Right cardiac atrium (tissue), 5 donors: ENCODE measurements around the gene PLAU. TPM values are rescaled to one million over a fixed set of nuclear protein-coding genes. Genes with fewer than 3 reads are reported as not detected.

Experiments
- ATAC-seq, 2 donors: fragments of 200-7000 bp; cut with Tn5 transposase; one replicate each; pipeline versions ENCODE4 v1.8.0 to v1.9.1; 2020; ENCODE audit warnings: moderate library complexity in 2 of 2, mild to moderate bottlenecking in 1 of 2
- DNase-seq, 3 donors: peaks; one replicate each; pipeline ENCODE4 v3.0.0-alpha.2; 2020
- H3K27ac ChIP-seq: one replicate; pipeline ENCODE4 v1.5.1; 2013; ENCODE audit warnings: mild to moderate bottlenecking, low read length, control low read depth, moderate library complexity
- H3K27me3 ChIP-seq: one replicate; pipeline ENCODE4 v1.6.1; 2013; ENCODE audit not compliant: control insufficient read depth, insufficient read depth
- H3K4me1 ChIP-seq: one replicate; pipeline ENCODE4 v1.6.1; 2013; ENCODE audit warnings: low read length; ENCODE audit not compliant: control insufficient read depth, insufficient read depth
- H3K4me3 ChIP-seq: one replicate; pipeline ENCODE4 v1.5.1; 2013; ENCODE audit warnings: low read length, control low read depth
- H3K9me3 ChIP-seq: one replicate; pipeline ENCODE4 v1.6.1; 2013; ENCODE audit warnings: low read length; ENCODE audit not compliant: control insufficient read depth
- WGBS: extraction: QIAGEN DNeasy Blood & Tissue Kit; methylation state at CpG from one replicate; pipeline ENCODE4 v1.1.7; 2013; 5-methylcytosine and 5-hydroxymethylcytosine counted together
- intact Hi-C, 4 donors: fragments of 100-400 bp; cut with DNase I; formaldehyde crosslinking; loops; one replicate each; pipeline versions ENCODE4 v1.11.0 to v1.14.0; 2022 to 2023
- polyA plus RNA-seq: library from polyadenylated mRNA; stranded (reverse); fragments of 200-250 nt; gene quantifications from one replicate; pipeline ENCODE4 v1.2.3, GENCODE V29; 2013
- total RNA-seq, 4 donors: library from RNA; stranded (reverse); fragmentation: NEBNext Ultra II Directional; extraction: Animal tissue kit (Norgen Biotek cat#: 25700); gene quantifications; one replicate each; pipeline ENCODE4 v1.2.1, GENCODE V29; 2021
- donor health status: healthy with polysubstance abuse.
- donor health status: DM: no; HTN: yes; CAD: no.
- donor health status: DM: no; HTN: no; CAD: no.
- donor health status: DM: no; HTN: yes; CAD: no; lungs with severe emphysema.
- donor health status: DM: yes; HTN: yes; CAD: no.

PLAU gene
- total and polyA plus RNA-seq, 5 donors: 4.8 to 7.1 (median 6.1) TPM

- intact Hi-C loops: no loop called here
- Histone ChIP-seq H3K9me3 (no peaks in the 10 kb centered on the region), H3K4me1 (peaks cover 5% of the 10 kb centered on the region)
Observed at GRCh38 chr10:73868655-73869195, 42.2 kb upstream of the PLAU start.

GRCh38 chr10:73871295-73872189 is 39.4 kb upstream of the PLAU start:
- peaks cover 5% of the 10 kb centered on the region for H3K4me1 ChIP-seq
- no peak overlapping the region for H3K27ac ChIP-seq
- peak in 1 of 3 donors; percentile 23 for DNase-seq
- intact Hi-C loops: no loop called here
- ATAC-seq: no peak
- 75% methylated on average over 8 of the region's 8 CpGs for WGBS
- H3K9me3 ChIP-seq: no peaks in the 10 kb centered on the region
- no peak overlapping the region for H3K4me3 ChIP-seq
- no peaks in the 10 kb centered on the region for H3K27me3 ChIP-seq

More at GRCh38 chr10:73868655-73869195, 42.2 kb upstream of the PLAU start:
- 81% methylated on average over 5 of the region's 5 CpGs for WGBS
- ATAC-seq: no peak
- H3K27ac ChIP-seq: no peak overlapping the region
- H3K4me3 ChIP-seq: no peak overlapping the region
- no peaks in the 10 kb centered on the region for H3K27me3 ChIP-seq
- no peak for DNase-seq

- no peak for ATAC-seq
- H3K4me3 ChIP-seq: no peak overlapping the region
- intact Hi-C loops: no loop called here
- no peak overlapping the region for H3K27ac ChIP-seq
- no peaks in the 10 kb centered on the region for H3K9me3 ChIP-seq
- H3K4me1 ChIP-seq: peaks cover 5% of the 10 kb centered on the region
- WGBS: 73% methylated on average over 5 of the region's 5 CpGs
- peak in 1 of 3 donors; percentile 21 for DNase-seq
- H3K27me3 ChIP-seq: no peaks in the 10 kb centered on the region
Observed at GRCh38 chr10:73872190-73872710, 38.7 kb upstream of the PLAU start.

GRCh38 chr10:73873142-73873837 is 37.6 kb upstream of the PLAU start:
- 43% methylated on average over 33 of the region's 33 CpGs for WGBS
- no peak overlapping the region for H3K27ac ChIP-seq
- peak overlapping the region; percentile 95 for H3K4me3 ChIP-seq
- no peaks in the 10 kb centered on the region for H3K9me3 ChIP-seq
- peak in 1 of 3 donors; percentile 37 for DNase-seq
- no peak for ATAC-seq
- intact Hi-C loops: no loop called here
- H3K4me1 ChIP-seq: no peaks in the 10 kb centered on the region
- no peaks in the 10 kb centered on the region for H3K27me3 ChIP-seq

GRCh38 chr10:73873838-73874215 is 37.1 kb upstream of the PLAU start:
- no peak for DNase-seq
- Histone ChIP-seq H3K4me3 (peak overlapping the region; percentile 95), H3K27ac (no peak overlapping the region), H3K9me3 (no peaks in the 10 kb centered on the region), H3K4me1 (no peaks in the 10 kb centered on the region), H3K27me3 (no peaks in the 10 kb centered on the region)
- intact Hi-C loops: no loop called here
- peak in 1 of 2 donors; percentile 4 for ATAC-seq
- 2% methylated on average over 39 of the region's 39 CpGs for WGBS

GRCh38 chr10:73874267-73875138 is 36.4 kb upstream of the PLAU start, which contains the start of gene CAMK2G:
CAMK2G (minus strand) TSS chr10:73874555; CDS start chr10:73874461, 94 bp downstream.
- Histone ChIP-seq H3K27ac (peak within 1 kb of the TSS; percentile 73), H3K4me1 (no peaks in the 10 kb centered on the region), H3K4me3 (peak within 1 kb of the TSS; percentile 95), H3K9me3 (no peaks in the 10 kb centered on the region), H3K27me3 (no peaks in the 10 kb centered on the region)
- intact Hi-C loops: no loop called here
- DNase-seq (peak; percentile 88 to 94 (median 94)), ATAC-seq (peak; percentile 91 to 93)
- 1% methylated on average over 85 of the region's 95 CpGs for WGBS

- Histone ChIP-seq H3K27me3 (no peaks in the 10 kb centered on the region), H3K4me3 (peak overlapping the region; percentile 95), H3K9me3 (no peaks in the 10 kb centered on the region), H3K27ac (no peak overlapping the region), H3K4me1 (no peaks in the 10 kb centered on the region)
- ATAC-seq (no peak), DNase-seq (no peak)
- WGBS: 49% methylated on average over 3 of the region's 3 CpGs
- intact Hi-C loops: no loop called here
Observed at GRCh38 chr10:73875139-73875475, 35.8 kb upstream of the PLAU start.

GRCh38 chr10:73876157-73876556 is 34.8 kb upstream of the PLAU start:
- Histone ChIP-seq H3K27me3 (no peaks in the 10 kb centered on the region), H3K27ac (no peak overlapping the region), H3K4me1 (no peaks in the 10 kb centered on the region), H3K4me3 (no peak overlapping the region), H3K9me3 (no peaks in the 10 kb centered on the region)
- 79% methylated on average over 4 of the region's 4 CpGs for WGBS
- ATAC-seq: no peak
- intact Hi-C loops: no loop called here
- DNase-seq: peak in 1 of 3 donors; percentile 50

- intact Hi-C loops: no loop called here
- DNase-seq: peak in 1 of 3 donors; percentile 30
- no peak overlapping the region for H3K27ac ChIP-seq
Observed at GRCh38 chr10:73876566-73876965, 34.4 kb upstream of the PLAU start.

GRCh38 chr10:73876971-73877370 is 34.0 kb upstream of the PLAU start:
- WGBS: 88% methylated on average over 4 of the region's 4 CpGs
- intact Hi-C loops: no loop called here
- H3K27ac ChIP-seq: no peak overlapping the region

More at GRCh38 chr10:73876566-73876965, 34.4 kb upstream of the PLAU start:
- no peaks in the 10 kb centered on the region for H3K4me1 ChIP-seq
- no peak overlapping the region for H3K4me3 ChIP-seq
- ATAC-seq: no peak
- H3K27me3 ChIP-seq: no peaks in the 10 kb centered on the region
- H3K9me3 ChIP-seq: no peaks in the 10 kb centered on the region

More at GRCh38 chr10:73876971-73877370, 34.0 kb upstream of the PLAU start:
- H3K27me3 ChIP-seq: no peaks in the 10 kb centered on the region
- no peaks in the 10 kb centered on the region for H3K4me1 ChIP-seq
- H3K9me3 ChIP-seq: no peaks in the 10 kb centered on the region
- no peak overlapping the region for H3K4me3 ChIP-seq
- ATAC-seq (no peak), DNase-seq (no peak)
